Neural progenitor cell (in vitro differentiated cells): ENCODE measurements around the gene IFNAR2. TPM values are rescaled to one million over a fixed set of nuclear protein-coding genes. Genes with fewer than 3 reads are reported as not detected.

Source experiments
- DNase-seq: peaks from one replicate; pipeline ENCODE4 v3.0.0-alpha.2; 2016; ENCODE audit warnings: low spot score
- H2AFZ ChIP-seq: fragments of 200-600 bp; sonication (generic); replicated peaks from 2 replicates; pipeline ENCODE4 v1.6.1; 2016; ENCODE audit warnings: antibody characterized with exemption
- H3F3A ChIP-seq: fragments of 200-600 bp; sonication (generic); 2 replicates; pipeline ENCODE4 v1.6.1; 2016; ENCODE audit warnings: antibody characterized with exemption, low read depth
- H3K27ac ChIP-seq: fragments of 200-600 bp; sonication (generic); 2 replicates; pipeline ENCODE4 v1.5.1; 2016; ENCODE audit warnings: mild to moderate bottlenecking
- H3K27me3 ChIP-seq: fragments of 200-600 bp; sonication (generic); 2 replicates; pipeline ENCODE4 v1.6.1; 2016; ENCODE audit warnings: mild to moderate bottlenecking, moderate library complexity
- H3K36me3 ChIP-seq: fragments of 200-600 bp; sonication (generic); 2 replicates; pipeline ENCODE4 v1.5.1; 2016
- H3K4me1 ChIP-seq: fragments of 200-600 bp; sonication (generic); 2 replicates; pipeline ENCODE4 v1.6.1; 2016; ENCODE audit warnings: mixed run types
- H3K4me2 ChIP-seq: fragments of 200-600 bp; sonication (generic); 2 replicates; pipeline ENCODE4 v1.6.1; 2016
- H3K4me3 ChIP-seq: fragments of 200-600 bp; sonication (generic); 2 replicates; pipeline ENCODE4 v1.5.1; 2016
- H3K79me2 ChIP-seq: fragments of 200-600 bp; sonication (generic); 2 replicates; pipeline ENCODE4 v1.6.1; 2016; ENCODE audit warnings: low read depth
- H3K9ac ChIP-seq: fragments of 200-600 bp; sonication (generic); 2 replicates; pipeline ENCODE4 v1.6.1; 2016
- H3K9me3 ChIP-seq: fragments of 200-600 bp; sonication (generic); 2 replicates; pipeline ENCODE4 v1.5.1; 2016; ENCODE audit warnings: low read depth
- H4K20me1 ChIP-seq: fragments of 200-600 bp; sonication (generic); 2 replicates; pipeline ENCODE4 v1.6.1; 2016; ENCODE audit warnings: low read depth
- H3K27ac Mint-ChIP-seq: 3 replicates; pipeline ENCODE4 v1.8.0; 2021; ENCODE audit warnings: mixed read lengths
- H3K27me3 Mint-ChIP-seq: 2 replicates; pipeline ENCODE4 v1.8.0; 2022; ENCODE audit warnings: low read depth, mild to moderate bottlenecking, inconsistent platforms, moderate library complexity, mixed read lengths; ENCODE audit not compliant: insufficient read depth
- H3K36me3 Mint-ChIP-seq: 3 replicates; pipeline ENCODE4 v1.8.0; 2021; ENCODE audit warnings: mixed read lengths
- H3K4me1 Mint-ChIP-seq: 3 replicates; pipeline ENCODE4 v1.8.0; 2021; ENCODE audit warnings: mixed read lengths
- H3K4me3 Mint-ChIP-seq: 3 replicates; pipeline ENCODE4 v1.8.0; 2021; ENCODE audit warnings: mild to moderate bottlenecking, moderate library complexity, mixed read lengths
- H3K9me3 Mint-ChIP-seq: 3 replicates; pipeline ENCODE4 v1.8.0; 2020; ENCODE audit warnings: mixed read lengths
- EZH2 ChIP-seq: fragments of 200-600 bp; sonication (generic); IDR thresholded peaks from 2 replicates; pipeline ENCODE4 v1.6.1; 2017; ENCODE audit warnings: antibody characterized with exemption, mild to moderate bottlenecking, moderate library complexity
- EZH2phosphoT487 ChIP-seq: fragments of 200-600 bp; sonication (generic); IDR thresholded peaks from 2 replicates; pipeline ENCODE4 v1.6.1; 2017; ENCODE audit warnings: antibody characterized with exemption
- total RNA-seq: library from RNA; depleted of rRNA; stranded (reverse); fragments of >200 nt; gene quantifications from 2 replicates; pipeline ENCODE4 v1.2.3, GENCODE V29; 2015; ENCODE audit warnings: low replicate concordance
- TF ChIP-seq, protein P1 (sequence below): fragments of 200-600 bp; sonication (generic); IDR thresholded peaks from 2 replicates; pipeline ENCODE4 v1.5.1; 2017; ENCODE audit warnings: antibody characterized with exemption, mild to moderate bottlenecking

The IFNAR2 gene
- total RNA-seq, 1 donor from 2014 or later: 15.8 TPM

DNA sequence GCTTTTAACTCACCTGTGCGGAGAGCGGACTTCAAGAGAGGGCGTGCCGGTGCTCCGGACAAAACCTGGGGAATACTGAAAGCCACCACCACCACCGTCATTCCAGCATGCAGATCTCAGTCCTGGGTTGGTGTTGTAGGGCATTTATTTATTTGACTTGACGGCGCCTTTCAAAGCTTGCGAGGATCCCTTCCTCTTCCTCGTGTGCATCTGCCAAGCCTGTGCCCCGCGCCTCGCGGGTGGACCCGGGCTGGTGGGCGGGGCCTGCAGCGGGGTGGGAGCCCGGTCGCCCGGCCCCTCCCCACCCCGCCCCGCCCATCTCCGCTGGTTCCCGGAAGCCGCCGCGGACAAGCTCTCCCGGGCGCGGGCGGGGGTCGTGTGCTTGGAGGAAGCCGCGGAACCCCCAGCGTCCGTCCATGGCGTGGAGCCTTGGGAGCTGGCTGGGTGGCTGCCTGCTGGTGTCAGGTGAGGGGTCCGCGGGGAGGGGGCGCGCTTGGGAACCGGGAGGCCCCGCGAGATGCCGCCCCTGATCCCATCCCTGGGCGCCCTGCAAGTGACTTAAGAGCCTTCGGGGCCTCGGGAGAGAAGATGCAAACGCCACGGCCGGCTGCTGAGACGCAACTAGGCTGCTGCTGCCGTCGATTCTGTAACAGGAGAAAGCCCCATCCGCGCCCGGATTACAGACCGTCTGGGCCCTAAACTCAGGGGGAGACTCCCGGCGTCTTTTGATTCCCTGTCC is 36.5 kb downstream of the IFNAR2 start, which contains the start of gene IL10RB:
Gene IL10RB (plus strand): TSS at position 318 of the 739 bp plus-strand sequence. CDS start 99 bp downstream, at position 417.
- H3K27ac ChIP-seq: no peak within 1 kb of the TSS
- H3K36me3 ChIP-seq: no peaks in the 10 kb centered on the region
- peak within 1 kb of the TSS; percentile 67 for H3K27ac Mint-ChIP-seq
- peak within 1 kb of the TSS; percentile 76 for H3K4me2 ChIP-seq
- H3K4me3 ChIP-seq: peak within 1 kb of the TSS; percentile 68
- peak; percentile 88 for DNase-seq
- no peak within 1 kb of the TSS for H3K9ac ChIP-seq
- peaks cover 4% of the 10 kb centered on the region for H3K4me1 ChIP-seq
- H3K27me3 ChIP-seq: peaks cover 20% of the 10 kb centered on the region
- no peaks in the 10 kb centered on the region for H3K79me2 ChIP-seq
- no peaks in the 10 kb centered on the region for H3K9me3 Mint-ChIP-seq
- H3K4me1 Mint-ChIP-seq: peaks cover 19% of the 10 kb centered on the region
- H3F3A ChIP-seq: peaks cover 22% of the 10 kb centered on the region
- TF ChIP-seq EZH2phosphoT487: no peak
- TF ChIP-seq EZH2: no peak
- TF ChIP-seq, protein P1, sequence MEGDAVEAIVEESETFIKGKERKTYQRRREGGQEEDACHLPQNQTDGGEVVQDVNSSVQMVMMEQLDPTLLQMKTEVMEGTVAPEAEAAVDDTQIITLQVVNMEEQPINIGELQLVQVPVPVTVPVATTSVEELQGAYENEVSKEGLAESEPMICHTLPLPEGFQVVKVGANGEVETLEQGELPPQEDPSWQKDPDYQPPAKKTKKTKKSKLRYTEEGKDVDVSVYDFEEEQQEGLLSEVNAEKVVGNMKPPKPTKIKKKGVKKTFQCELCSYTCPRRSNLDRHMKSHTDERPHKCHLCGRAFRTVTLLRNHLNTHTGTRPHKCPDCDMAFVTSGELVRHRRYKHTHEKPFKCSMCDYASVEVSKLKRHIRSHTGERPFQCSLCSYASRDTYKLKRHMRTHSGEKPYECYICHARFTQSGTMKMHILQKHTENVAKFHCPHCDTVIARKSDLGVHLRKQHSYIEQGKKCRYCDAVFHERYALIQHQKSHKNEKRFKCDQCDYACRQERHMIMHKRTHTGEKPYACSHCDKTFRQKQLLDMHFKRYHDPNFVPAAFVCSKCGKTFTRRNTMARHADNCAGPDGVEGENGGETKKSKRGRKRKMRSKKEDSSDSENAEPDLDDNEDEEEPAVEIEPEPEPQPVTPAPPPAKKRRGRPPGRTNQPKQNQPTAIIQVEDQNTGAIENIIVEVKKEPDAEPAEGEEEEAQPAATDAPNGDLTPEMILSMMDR: no peak
- peak within 1 kb of the TSS; percentile 57 for H2AFZ ChIP-seq
- no peaks in the 10 kb centered on the region for H3K9me3 ChIP-seq
- peaks cover 9% of the 10 kb centered on the region for H3K27me3 Mint-ChIP-seq
- H3K36me3 Mint-ChIP-seq: peaks cover 16% of the 10 kb centered on the region
- H4K20me1 ChIP-seq: peaks cover 14% of the 10 kb centered on the region
- peak within 1 kb of the TSS; percentile 90 for H3K4me3 Mint-ChIP-seq

DNA sequence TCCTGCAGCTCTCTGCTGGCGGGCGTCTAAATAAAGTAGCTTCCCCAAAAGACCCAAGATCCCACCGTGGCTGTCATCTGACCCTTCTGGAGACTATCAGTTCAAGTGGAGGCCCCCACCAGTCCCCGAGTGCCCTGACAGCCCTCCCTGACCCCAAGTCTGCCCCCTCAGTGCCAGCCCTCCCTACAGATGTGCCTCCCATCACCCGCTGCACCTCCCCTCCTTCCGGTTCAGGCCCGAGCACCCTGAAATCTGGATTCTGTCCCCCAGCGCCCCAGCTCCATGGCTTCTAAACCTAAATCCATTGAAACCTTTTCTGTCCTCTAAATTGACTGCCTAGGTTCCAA is 37.0 kb downstream of the IFNAR2 start:
- H4K20me1 ChIP-seq: peaks cover 14% of the 10 kb centered on the region
- no peak for TF ChIP-seq EZH2phosphoT487
- TF ChIP-seq, protein P1: no peak
- Mint-ChIP-seq H3K4me3 (peak overlapping the region; percentile 90), H3K4me1 (peaks cover 19% of the 10 kb centered on the region), H3K9me3 (no peaks in the 10 kb centered on the region), H3K27ac (no peak overlapping the region), H3K27me3 (peaks cover 11% of the 10 kb centered on the region), H3K36me3 (peaks cover 16% of the 10 kb centered on the region)
- H3K4me2 ChIP-seq: peak overlapping the region; percentile 76
- H3K4me3 ChIP-seq: peak overlapping the region; percentile 68
- peaks cover 22% of the 10 kb centered on the region for H3F3A ChIP-seq
- peaks cover 20% of the 10 kb centered on the region for H3K27me3 ChIP-seq
- peak overlapping the region; percentile 57 for H2AFZ ChIP-seq
- H3K9me3 ChIP-seq: no peaks in the 10 kb centered on the region
- H3K4me1 ChIP-seq: peaks cover 4% of the 10 kb centered on the region
- H3K27ac ChIP-seq: no peak overlapping the region
- DNase-seq: no peak
- no peak overlapping the region for H3K9ac ChIP-seq
- no peaks in the 10 kb centered on the region for H3K36me3 ChIP-seq
- H3K79me2 ChIP-seq: no peaks in the 10 kb centered on the region

DNA sequence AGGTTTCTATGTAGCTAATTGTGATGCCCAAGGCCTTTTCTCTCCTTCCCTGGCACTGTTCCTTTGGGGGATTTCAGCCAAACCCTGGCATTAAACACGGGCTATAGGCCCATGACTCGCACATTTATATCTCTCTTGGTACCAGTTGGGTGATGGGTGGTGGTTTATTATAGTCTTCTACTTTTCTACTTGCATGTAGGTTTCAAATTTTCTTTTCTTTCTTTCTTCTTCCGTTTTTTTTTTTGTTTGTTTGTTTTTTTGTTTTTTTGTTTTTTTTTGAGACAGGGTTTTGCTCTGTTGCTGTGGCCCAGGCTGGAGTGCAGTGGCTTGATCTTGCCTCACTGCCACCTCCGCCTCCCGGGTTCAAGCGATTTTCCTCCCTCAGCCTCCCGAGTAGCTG is 37.5 kb downstream of the IFNAR2 start:
- Histone ChIP-seq H3F3A (peaks cover 22% of the 10 kb centered on the region), H3K79me2 (no peaks in the 10 kb centered on the region), H3K4me1 (peaks cover 4% of the 10 kb centered on the region), H3K27ac (no peak overlapping the region), H3K9ac (no peak overlapping the region), H2AFZ (no peak overlapping the region), H4K20me1 (peaks cover 14% of the 10 kb centered on the region), H3K4me2 (peak overlapping the region; percentile 76), H3K4me3 (peak overlapping the region; percentile 68), H3K36me3 (no peaks in the 10 kb centered on the region), H3K27me3 (peaks cover 20% of the 10 kb centered on the region), H3K9me3 (no peaks in the 10 kb centered on the region)
- no peak overlapping the region for H3K27ac Mint-ChIP-seq
- peak overlapping the region; percentile 90 for H3K4me3 Mint-ChIP-seq
- no peaks in the 10 kb centered on the region for H3K9me3 Mint-ChIP-seq
- TF ChIP-seq EZH2phosphoT487 (no peak), EZH2 (no peak)
- TF ChIP-seq, protein P1: no peak
- DNase-seq: no peak
- peaks cover 16% of the 10 kb centered on the region for H3K36me3 Mint-ChIP-seq
- peaks cover 13% of the 10 kb centered on the region for H3K27me3 Mint-ChIP-seq
- H3K4me1 Mint-ChIP-seq: peaks cover 19% of the 10 kb centered on the region
